Activated CD8-positive, alpha-beta memory T cell treated with anti-CD3 and anti-CD28 coated beads, Interleukin-2, amount 10 ng/mL, durations not matched to agents 7 days and 5 days (primary cell): ENCODE results near the gene RBP4. TPM values are rescaled to one million over a fixed set of nuclear protein-coding genes. Genes with fewer than 3 reads are reported as not detected.

Source experiments
- ATAC-seq: fragments of 150-1000 bp; cut with Tn5 transposase; one replicate; pipeline ENCODE4 v1.10.0; 2021; ENCODE audit warnings: moderate library complexity
- CTCF ChIA-PET: fragments of 350-600 bp; sonication (Branson Sonifier 250); formaldehyde crosslinking; loops from one replicate; lab custom pipeline; 2021; ENCODE audit warnings: antibody characterized with exemption; lab: Charles Lee
- DNase-seq: peaks from one replicate; pipeline ENCODE4 v3.0.0-alpha.2; 2020
- H3K27ac Mint-ChIP-seq: one replicate; pipeline ENCODE4 v1.8.0; 2021; ENCODE audit warnings: mild to moderate bottlenecking, mixed read lengths
- H3K27me3 Mint-ChIP-seq: one replicate; pipeline ENCODE4 v1.8.0; 2021; ENCODE audit warnings: mixed read lengths
- H3K36me3 Mint-ChIP-seq: one replicate; pipeline ENCODE4 v1.8.0; 2021; ENCODE audit warnings: mild to moderate bottlenecking, mixed read lengths
- H3K4me1 Mint-ChIP-seq: one replicate; pipeline ENCODE4 v1.8.0; 2021; ENCODE audit warnings: mixed read lengths
- H3K4me3 Mint-ChIP-seq: one replicate; pipeline ENCODE4 v1.8.0; 2021; ENCODE audit warnings: mild to moderate bottlenecking, moderate library complexity, mixed read lengths
- H3K9me3 Mint-ChIP-seq: one replicate; pipeline ENCODE4 v1.8.0; 2022; ENCODE audit warnings: low read depth, mixed read lengths
- total RNA-seq, 2 experiments: library from RNA; stranded (reverse); gene quantifications; one replicate each; pipeline ENCODE4 v1.2.3, GENCODE V29; 2021

Gene RBP4
- total RNA-seq, 2 experiments from 2014 or later = not detected

DNA sequence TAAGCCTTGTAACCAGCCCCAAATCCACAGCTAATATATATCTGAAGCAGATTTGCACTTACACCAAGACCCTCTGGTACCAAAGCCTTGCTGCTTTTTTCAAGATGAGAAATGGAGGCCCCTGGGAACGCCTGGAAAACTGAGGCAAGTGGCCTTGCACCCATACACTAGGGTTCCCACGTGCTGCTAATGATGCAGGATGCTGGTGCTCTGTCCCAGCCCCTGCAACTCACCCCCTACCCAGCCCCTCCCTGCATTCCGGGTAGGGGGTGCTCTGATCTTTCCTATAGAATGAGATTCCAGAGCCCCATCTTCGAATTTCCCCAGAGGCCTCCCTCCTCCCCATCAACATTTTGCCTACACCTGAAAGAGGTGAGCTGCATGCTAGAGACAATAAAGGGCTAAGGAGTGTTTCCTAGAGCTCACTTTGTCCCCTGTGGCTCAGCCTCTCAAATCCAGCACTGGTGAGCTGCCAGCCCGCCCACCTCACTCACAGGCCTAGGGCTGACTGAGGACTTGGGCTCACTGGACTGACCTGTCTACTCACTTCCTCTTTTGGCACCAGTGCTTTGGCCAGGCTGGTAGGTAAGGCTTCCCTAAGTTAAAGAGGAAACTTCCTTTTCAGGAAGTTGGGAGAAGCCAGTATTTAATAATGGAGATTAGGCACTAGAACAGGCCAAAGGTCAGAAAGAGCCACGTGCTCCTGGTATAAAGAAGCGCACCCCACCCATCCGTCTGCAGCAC, 9.8 kb downstream of the RBP4 start:
- H3K27ac Mint-ChIP-seq = no peak overlapping the region
- no peaks in the 10 kb centered on the region for H3K9me3 Mint-ChIP-seq
- H3K4me1 Mint-ChIP-seq = no peaks in the 10 kb centered on the region
- ATAC-seq = no peak
- H3K36me3 Mint-ChIP-seq = no peaks in the 10 kb centered on the region
- CTCF ChIA-PET = no interaction called here
- H3K27me3 Mint-ChIP-seq = peaks cover 4% of the 10 kb centered on the region
- no peak overlapping the region for H3K4me3 Mint-ChIP-seq
- no peak for DNase-seq

DNA sequence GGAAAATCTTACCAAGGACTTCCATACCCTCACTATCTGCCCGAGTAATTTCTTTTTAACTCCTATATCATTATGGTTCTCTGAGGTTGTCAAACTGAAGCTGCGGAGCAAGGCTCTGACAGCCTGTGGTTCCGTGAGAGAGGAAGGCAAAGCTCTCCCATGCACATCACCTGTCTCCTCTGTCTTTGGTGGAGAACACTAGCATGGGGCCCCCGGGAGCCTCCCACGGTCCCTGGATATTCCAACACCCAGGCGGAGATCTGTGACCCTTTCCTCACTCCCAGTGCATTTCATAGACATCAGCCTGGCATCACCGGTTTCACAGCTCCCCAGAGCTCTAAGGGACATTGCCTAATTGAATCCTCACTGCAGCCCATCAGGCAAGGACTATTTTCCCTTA, 10.4 kb downstream of the RBP4 start:
- H3K9me3 Mint-ChIP-seq = no peaks in the 10 kb centered on the region
- DNase-seq (no peak), ATAC-seq (no peak)
- CTCF ChIA-PET = interaction anchor here (1.3 kb wide), 1 partner anchor 36 kb away, joined by 3 read pairs; no protein-coding TSS in a partner anchor
- no peak overlapping the region for H3K27ac Mint-ChIP-seq
- no peak overlapping the region for H3K4me3 Mint-ChIP-seq
- H3K4me1 Mint-ChIP-seq = no peaks in the 10 kb centered on the region
- peaks cover 4% of the 10 kb centered on the region for H3K27me3 Mint-ChIP-seq
- H3K36me3 Mint-ChIP-seq = no peaks in the 10 kb centered on the region

DNA sequence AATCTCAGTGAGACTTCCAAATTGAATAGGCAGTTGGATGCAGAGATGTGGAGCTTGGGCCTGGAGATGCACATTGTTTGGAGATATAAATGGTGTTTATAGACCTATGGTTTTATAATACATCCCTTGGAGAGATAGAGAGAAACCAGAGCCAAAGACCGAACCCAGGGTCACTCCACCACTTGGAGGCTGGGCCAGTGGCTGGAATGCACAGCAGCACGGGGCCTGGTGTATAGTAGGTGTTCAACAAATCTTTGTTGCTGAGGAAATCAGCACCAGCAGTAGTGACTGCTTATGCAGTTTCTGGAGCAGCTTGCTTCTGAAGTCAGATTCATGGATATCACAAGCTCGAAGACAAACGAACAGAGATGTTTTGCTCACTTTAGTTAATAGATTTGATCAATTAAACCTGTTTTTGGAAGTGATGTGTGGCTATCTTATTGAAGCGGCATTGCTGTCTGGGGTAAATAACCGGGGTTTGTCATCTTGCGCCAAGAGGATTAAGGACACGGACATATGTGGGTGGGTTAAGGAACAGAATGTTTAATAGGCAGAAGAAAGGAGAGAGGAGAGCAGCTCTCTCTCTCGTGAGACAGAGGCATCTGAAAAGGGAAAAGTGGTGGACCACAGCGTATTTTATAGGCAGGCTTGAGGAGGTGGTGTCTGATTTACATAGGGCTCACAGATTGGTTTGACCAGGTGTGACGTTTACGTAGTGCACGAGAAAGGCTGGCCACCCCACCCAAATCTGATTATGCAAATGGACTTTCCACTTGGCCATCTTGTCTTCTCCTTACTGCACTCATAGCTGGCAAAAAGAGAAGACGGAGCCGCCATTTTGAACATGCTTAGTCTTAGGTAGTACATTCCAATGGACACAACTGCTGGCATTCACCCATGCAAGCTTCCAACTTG, 11.1 kb downstream of the RBP4 start:
- Mint-ChIP-seq H3K36me3 (no peaks in the 10 kb centered on the region), H3K9me3 (no peaks in the 10 kb centered on the region), H3K4me3 (no peak overlapping the region), H3K4me1 (no peaks in the 10 kb centered on the region), H3K27me3 (peaks cover 4% of the 10 kb centered on the region), H3K27ac (no peak overlapping the region)
- DNase-seq = no peak
- ATAC-seq = no peak
- CTCF ChIA-PET = interaction anchor here (1.3 kb wide), 1 partner anchor 35 kb away, joined by 3 read pairs; no protein-coding TSS in a partner anchor

DNA sequence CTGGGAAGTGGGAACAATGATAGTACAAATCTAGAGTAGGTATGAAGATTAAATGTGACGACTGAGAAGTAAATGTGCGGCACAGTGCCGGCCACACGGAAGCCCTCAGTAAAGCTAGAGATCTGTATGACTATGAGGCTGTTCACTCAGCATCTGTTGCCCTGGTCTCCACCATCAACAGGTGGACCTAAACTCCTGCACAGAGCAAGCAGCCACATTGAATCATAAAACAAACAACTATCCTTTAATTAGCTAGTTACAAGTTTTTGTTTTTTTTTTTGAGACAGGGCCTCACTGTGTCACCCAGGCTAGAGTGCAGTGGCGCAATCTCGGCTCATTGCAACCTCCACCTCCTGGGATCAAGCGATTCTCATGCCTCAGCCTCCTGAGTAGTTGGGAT, 16.6 kb downstream of the RBP4 start:
- H3K4me1 Mint-ChIP-seq = no peaks in the 10 kb centered on the region
- H3K27me3 Mint-ChIP-seq = peaks cover 4% of the 10 kb centered on the region

DNA sequence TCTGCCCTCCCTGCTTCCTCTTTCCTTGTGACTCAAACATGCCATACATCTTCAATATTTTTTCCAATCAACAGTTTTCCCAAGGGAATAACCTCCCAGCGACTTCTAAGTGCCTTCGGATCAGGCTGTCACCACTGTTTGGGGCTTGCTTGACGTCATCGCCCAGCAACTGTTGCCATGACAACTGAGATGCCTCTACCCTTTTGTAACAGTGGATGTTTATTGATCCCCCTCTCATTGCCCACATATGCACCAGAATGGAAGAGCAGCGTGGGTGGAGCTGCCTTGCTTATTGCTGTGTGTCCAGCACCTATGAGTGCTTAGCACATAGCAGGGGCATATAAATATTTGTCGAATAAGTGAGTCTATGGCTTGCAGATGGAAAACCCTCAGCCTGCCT, 20.2 kb downstream of the RBP4 start:
- Mint-ChIP-seq H3K4me1 (no peaks in the 10 kb centered on the region), H3K4me3 (no peak overlapping the region), H3K36me3 (no peaks in the 10 kb centered on the region)

More for the DNA sequence above, 16.6 kb downstream of the RBP4 start:
- no peak for ATAC-seq
- Mint-ChIP-seq H3K4me3 (no peak overlapping the region), H3K9me3 (no peaks in the 10 kb centered on the region), H3K27ac (no peak overlapping the region), H3K36me3 (no peaks in the 10 kb centered on the region)
- DNase-seq = no peak
- CTCF ChIA-PET = no interaction called here

DNA sequence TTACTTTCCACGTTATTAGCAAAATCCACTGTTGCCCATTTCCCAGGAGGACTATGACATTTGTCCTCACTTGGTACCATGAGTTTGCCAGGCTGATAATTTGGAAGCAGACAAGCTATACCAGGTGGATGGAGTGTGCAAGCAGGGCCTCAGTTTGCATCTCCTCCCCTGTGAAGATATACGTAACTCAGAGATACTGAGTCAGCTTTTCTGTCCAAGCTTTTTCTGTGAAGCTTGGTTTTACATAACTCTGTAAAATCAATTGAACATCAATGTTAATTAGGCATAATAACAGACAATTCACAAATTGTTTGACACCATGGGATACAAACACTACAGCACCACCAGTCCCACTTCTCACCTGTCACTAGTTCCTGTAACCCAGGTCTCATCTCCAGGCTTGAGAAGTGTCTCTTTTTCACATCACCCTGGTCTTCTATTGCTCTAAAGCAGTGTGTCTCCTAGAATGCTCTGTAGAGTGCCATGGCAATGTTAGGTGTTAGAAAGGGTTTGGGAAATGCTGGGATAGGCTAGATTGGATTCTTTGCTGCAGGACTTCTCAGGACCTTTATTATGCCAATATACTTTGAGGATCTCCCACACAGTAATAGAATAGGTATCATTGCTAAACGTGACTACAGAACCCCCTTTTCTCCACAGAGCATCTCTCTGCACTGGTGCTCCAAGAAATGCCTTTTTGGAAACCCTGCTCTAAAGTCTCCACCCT, 20.9 kb downstream of the RBP4 start:
- Mint-ChIP-seq H3K27me3 (peaks cover 3% of the 10 kb centered on the region), H3K9me3 (no peaks in the 10 kb centered on the region), H3K4me3 (no peak overlapping the region), H3K36me3 (no peaks in the 10 kb centered on the region), H3K4me1 (no peaks in the 10 kb centered on the region), H3K27ac (no peak overlapping the region)
- no peak for DNase-seq
- CTCF ChIA-PET = no interaction called here
- ATAC-seq = no peak

More for the DNA sequence above, 20.2 kb downstream of the RBP4 start:
- Mint-ChIP-seq H3K27ac (no peak overlapping the region), H3K9me3 (no peaks in the 10 kb centered on the region), H3K27me3 (peaks cover 3% of the 10 kb centered on the region)
- DNase-seq = no peak
- no peak for ATAC-seq
- CTCF ChIA-PET = no interaction called here

DNA sequence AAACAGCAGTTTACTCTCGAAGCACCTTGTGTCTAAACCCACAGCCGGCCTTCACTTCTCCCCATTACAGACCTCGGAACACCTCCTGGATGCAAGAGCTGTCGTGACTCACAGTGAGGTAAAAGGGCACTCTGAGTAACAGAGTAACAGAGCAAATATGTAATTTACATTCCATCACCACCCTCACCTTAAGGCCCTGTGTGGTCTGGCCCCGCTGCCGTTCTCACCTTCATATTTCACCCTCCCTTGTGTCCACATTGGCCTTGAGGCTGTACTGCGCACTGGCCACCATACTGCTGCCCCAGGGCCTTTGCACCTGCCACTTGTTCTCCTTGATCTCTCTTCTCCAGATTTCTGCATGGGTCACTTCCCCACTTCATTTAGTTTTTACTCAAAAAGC, 21.9 kb downstream of the RBP4 start:
- Mint-ChIP-seq H3K4me1 (no peaks in the 10 kb centered on the region), H3K27ac (no peak overlapping the region), H3K27me3 (peaks cover 8% of the 10 kb centered on the region), H3K4me3 (no peak overlapping the region), H3K36me3 (no peaks in the 10 kb centered on the region), H3K9me3 (no peaks in the 10 kb centered on the region)
- ATAC-seq (no peak), DNase-seq (no peak)
- CTCF ChIA-PET = no interaction called here

DNA sequence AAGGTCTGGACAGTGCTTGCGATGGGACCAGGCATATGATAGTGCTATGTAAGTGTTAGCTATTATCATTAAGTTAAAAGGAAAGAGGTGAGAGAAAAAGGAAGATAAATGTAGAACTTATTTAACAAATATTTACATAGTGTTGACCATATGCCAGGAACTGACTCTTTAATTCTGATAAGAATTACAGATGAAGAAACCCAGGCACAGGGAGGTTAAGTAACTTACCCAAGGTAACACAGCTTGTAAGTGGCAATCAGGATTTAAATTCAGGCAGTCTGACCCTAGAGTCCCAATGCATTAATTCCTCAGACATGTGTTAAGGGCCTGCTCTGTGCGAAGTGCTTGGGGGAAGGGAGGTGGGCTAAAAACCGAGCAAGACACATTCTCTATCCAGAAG, 23.5 kb downstream of the RBP4 start:
- H3K4me1 Mint-ChIP-seq = peaks cover 5% of the 10 kb centered on the region
- H3K27me3 Mint-ChIP-seq = peaks cover 22% of the 10 kb centered on the region
- ATAC-seq (no peak), DNase-seq (no peak)
- CTCF ChIA-PET = no interaction called here
- no peaks in the 10 kb centered on the region for H3K9me3 Mint-ChIP-seq
- H3K36me3 Mint-ChIP-seq = no peaks in the 10 kb centered on the region
- H3K27ac Mint-ChIP-seq = no peak overlapping the region
- no peak overlapping the region for H3K4me3 Mint-ChIP-seq

DNA sequence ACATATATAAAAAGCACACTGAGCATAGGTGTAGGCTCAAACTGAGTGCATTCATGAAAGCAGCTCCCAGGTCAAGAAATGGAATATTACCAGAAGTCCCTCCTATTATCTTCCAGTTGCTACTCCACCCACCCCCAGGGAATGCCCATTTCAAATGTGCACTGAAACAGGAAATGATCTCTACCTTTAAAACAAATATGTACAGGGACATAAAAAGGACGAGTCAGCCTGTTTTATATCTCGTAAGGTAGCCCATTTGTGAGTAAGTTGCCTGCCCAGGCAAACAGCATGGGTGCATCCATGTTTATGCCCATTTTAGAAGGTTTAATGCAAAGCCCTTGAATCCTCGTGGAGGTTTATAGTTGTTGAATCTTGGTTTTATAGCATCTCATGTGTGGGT, 24.1 kb downstream of the RBP4 start:
- ATAC-seq (no peak), DNase-seq (no peak)
- Mint-ChIP-seq H3K27me3 (peaks cover 28% of the 10 kb centered on the region), H3K4me1 (peaks cover 5% of the 10 kb centered on the region), H3K36me3 (no peaks in the 10 kb centered on the region), H3K9me3 (no peaks in the 10 kb centered on the region), H3K27ac (no peak overlapping the region), H3K4me3 (no peak overlapping the region)
- CTCF ChIA-PET = no interaction called here

DNA sequence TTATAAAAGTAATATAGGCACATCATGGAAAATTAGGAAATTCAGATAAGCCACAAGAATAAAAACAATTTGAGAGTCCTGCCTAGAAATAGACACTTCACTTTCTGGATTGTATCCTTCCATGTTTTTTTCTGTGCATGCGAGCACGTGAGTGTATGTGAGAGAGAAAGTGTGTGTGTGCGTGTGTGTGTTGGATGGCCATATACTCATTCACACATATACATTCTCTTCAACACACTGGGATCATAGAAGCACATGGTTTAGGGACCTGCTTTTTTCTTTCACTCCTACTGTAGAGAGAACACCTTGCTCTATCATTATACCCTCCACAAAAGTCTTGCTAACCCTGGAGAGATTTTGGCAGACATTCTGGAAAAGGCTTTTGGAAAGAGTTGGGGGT, 27.1 kb downstream of the RBP4 start:
- DNase-seq (no peak), ATAC-seq (no peak)
- H3K36me3 Mint-ChIP-seq = no peaks in the 10 kb centered on the region
- no peak overlapping the region for H3K4me3 Mint-ChIP-seq
- CTCF ChIA-PET = no interaction called here
- H3K9me3 Mint-ChIP-seq = no peaks in the 10 kb centered on the region
- no peak overlapping the region for H3K27ac Mint-ChIP-seq
- H3K27me3 Mint-ChIP-seq = peaks cover 55% of the 10 kb centered on the region
- H3K4me1 Mint-ChIP-seq = peaks cover 5% of the 10 kb centered on the region

DNA sequence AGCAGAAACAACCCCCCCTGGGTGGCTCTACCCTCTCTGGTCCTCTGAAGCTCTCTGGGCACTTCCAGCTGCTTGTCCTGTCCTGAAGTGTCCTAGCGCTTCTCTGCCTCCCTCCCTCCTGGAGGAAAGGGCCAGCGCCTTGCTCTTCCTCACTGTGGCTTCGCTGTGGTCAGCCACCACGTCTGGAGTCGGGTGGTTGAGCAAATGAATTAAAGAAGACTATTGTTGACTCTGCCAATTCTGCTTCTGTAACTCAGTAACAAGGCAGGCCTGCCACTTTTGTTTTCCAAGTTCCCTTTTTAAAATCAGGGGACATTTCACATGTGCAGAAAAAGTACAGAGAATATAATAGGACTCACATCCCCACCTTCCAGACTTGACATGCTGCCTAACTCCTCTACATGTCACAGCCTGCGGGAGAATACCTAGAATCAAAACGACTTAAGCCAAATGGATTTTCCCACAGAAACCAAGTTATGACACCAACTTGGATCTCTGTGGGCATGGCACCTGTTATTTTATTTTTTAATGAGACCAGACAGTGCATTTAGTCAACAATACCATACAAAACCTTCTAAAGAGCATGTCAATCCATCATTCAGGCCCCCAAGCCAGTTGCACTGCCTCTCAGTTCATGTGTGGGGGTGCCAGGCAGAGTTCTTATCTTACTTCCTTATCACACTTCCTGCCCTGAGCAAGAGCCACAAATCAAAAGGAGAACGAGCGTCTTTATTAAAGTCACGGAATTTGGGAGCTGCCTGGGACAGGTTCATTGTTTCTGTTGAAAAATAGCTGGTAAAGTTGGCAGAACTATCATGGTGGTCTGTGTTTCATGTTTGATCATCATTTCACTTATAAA, 27.8 kb downstream of the RBP4 start:
- Mint-ChIP-seq H3K4me1 (peaks cover 5% of the 10 kb centered on the region), H3K27me3 (peaks cover 61% of the 10 kb centered on the region), H3K27ac (no peak overlapping the region), H3K9me3 (no peaks in the 10 kb centered on the region), H3K36me3 (no peaks in the 10 kb centered on the region), H3K4me3 (no peak overlapping the region)
- CTCF ChIA-PET = no interaction called here
- no peak for ATAC-seq
- no peak for DNase-seq

DNA sequence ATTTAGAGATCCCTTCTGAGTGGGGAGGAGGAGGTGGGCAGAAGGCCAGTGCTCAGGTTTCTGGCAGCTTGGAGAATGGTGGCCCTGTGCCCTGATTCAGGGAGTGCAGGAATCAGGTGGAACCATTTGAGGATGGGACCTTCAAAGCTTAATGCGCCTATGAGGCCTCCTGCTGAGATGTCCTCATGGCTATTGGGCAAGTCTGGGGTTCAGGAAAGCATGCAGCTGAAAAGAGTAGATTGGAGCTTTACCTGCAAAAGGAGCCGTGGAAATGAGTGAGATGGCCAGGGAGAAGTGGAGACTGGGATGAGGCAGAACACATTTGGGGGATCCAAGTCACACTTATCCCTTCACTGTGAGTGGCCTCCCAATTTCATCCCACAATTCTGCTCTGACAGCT, 28.4 kb downstream of the RBP4 start:
- peaks cover 68% of the 10 kb centered on the region for H3K27me3 Mint-ChIP-seq
- CTCF ChIA-PET = no interaction called here

DNA sequence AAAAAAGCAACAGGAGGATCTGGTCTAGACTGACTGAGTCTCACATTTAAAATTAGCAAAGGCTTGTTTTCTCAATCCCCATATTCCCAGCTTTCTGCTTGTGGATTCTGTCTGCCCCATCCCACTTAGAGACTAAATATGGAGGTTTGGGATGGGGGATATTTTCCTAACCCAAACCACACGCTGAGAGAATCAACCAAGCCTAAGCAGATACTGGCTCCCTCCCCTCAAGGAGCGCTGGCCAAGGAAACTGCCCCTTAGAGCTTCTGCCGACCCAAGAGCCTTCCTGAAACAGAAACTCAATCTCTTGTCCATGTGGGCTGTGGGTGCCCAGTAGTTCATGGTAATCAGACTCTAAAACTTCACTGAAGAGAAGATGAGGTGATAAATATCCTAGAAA, 30.7 kb downstream of the RBP4 start:
- ATAC-seq (no peak), DNase-seq (no peak)
- peaks cover 85% of the 10 kb centered on the region for H3K27me3 Mint-ChIP-seq
- H3K4me1 Mint-ChIP-seq = peaks cover 8% of the 10 kb centered on the region
- CTCF ChIA-PET = no interaction called here
- H3K9me3 Mint-ChIP-seq = no peaks in the 10 kb centered on the region
- H3K36me3 Mint-ChIP-seq = no peaks in the 10 kb centered on the region
- no peak overlapping the region for H3K4me3 Mint-ChIP-seq
- H3K27ac Mint-ChIP-seq = no peak overlapping the region

More for the DNA sequence above, 28.4 kb downstream of the RBP4 start:
- Mint-ChIP-seq H3K36me3 (no peaks in the 10 kb centered on the region), H3K9me3 (no peaks in the 10 kb centered on the region), H3K4me3 (no peak overlapping the region), H3K27ac (no peak overlapping the region), H3K4me1 (peaks cover 5% of the 10 kb centered on the region)
- DNase-seq (no peak), ATAC-seq (no peak)
